HG03457 (cell line): ENCODE measurements around the gene PRSS21.

Experiments
- ATAC-seq: cut with Tn5 transposase; IDR thresholded peaks from one replicate; pipeline ENCODE4 v1.9.1; 2021; ENCODE audit warnings: moderate number of reproducible peaks; ENCODE audit not compliant: unreplicated experiment

The PRSS21 gene

DNA sequence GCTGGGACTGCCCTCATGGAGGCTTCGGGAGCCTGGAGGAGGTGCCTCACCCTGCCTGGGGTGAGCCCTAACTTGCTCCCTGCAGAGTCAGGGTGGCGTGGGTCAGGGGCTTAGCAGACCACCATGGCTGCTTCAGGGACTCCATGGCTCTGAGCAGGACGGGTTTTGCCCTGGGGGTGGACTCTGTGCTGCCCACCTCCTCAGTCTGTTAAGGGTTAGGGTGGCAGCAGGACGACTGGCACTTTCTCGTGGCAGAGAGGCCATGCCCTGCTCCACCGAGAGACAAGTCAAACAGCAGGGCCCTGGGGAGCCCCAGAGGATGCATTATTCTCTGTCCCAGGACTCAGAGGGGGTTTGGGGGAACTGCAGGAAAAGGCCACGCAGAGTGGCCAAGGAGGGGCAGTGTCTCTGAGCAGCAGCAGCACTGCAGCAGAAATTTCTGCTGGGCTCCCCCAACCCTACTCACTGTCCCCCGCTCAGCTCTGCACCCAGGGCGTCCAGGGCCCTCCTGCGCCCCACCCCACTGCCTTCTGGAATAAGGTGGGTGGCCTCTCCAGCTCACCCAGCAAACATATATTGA, 42.7 kb downstream of the PRSS21 start:
- no peak for ATAC-seq

DNA sequence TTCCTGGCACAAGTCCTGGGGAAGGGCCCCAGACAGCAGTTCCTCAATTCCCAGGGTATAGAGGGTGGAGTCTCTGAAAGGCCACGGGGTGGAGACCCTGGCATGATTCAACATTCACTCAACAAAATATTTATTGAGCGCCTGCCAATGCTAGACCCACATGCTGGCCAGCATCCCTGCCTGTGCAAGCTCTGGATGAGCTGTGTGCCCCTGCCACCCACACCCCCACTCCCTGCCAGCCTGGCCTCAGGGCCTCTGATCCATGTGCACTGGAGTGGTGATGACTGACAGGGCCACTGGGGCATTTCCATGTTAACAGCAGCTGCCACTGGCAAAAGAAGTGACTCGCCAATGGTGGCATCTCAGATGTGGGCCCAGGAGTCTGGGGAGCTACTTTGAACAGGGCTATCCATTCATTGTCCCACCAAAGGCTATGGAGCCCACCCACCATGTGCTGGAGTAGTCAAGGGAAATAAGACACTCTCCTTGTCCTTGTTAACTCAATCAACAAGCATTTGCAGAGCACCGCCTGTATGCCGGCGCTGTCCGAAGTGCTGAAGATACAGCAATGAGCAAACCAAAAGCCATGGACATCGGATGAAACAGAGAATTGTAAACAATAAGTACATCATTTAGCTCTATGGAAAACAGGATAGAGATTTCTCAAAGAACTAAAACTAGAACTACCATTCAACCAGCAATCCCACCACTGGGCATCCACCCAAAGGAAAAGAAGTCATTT, 44.0 kb downstream of the PRSS21 start:
- no peak for ATAC-seq

DNA sequence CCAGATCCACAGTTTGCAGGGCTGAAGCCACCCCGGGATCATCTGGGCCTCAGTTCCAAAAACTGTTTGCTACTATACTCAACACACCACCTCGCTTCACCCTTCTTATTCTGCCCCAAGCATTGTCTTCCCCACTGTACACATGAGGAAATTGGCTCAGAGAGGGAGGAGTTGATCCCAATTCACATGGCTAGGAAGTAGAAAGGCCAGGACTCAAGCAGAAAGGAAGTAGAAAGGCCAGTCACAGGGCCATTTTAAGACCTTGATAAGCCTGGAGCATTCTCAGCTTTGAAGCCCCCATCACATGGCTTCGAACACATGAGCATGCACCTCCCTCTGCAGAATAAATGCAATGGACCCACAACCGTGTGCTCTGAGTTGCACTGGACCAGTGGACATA, 48.6 kb downstream of the PRSS21 start:
- no peak for ATAC-seq

DNA sequence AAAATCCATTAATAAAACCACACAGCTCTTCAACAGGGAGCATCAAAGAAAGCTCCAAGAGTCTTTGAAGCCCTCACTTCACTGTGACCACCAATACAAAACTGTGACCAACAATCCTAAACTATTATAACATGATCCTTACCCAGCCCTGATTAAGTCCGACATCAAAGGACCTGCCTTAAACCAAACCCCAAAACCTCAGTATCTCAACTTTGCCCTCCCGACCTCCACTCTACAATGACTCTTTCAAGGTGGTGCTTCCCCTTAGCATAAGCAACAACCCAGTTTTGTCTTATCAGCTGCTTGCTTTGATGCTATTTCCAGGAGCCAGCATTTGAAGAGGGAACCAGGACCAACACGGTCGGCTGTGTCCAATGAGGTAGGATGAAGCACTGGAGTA, 49.4 kb downstream of the PRSS21 start:
- ATAC-seq, result no peak

DNA sequence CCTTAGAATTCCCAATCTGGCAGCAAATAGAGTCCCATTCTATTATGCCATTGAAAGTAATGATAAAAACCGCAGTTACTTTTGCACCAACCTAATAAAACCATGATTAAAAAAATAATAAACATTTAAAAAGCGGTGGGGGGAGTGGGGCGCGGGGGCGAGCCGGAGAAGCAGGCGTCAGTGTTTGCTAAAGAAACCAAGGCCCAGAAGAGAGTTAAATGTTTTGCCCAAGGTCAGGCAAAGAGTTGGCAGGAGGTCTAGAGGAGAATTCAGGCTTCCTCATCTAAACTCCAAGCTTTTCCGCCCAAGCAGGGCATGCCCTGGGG, 50.6 kb downstream of the PRSS21 start:
- peak; percentile 10 for ATAC-seq

DNA sequence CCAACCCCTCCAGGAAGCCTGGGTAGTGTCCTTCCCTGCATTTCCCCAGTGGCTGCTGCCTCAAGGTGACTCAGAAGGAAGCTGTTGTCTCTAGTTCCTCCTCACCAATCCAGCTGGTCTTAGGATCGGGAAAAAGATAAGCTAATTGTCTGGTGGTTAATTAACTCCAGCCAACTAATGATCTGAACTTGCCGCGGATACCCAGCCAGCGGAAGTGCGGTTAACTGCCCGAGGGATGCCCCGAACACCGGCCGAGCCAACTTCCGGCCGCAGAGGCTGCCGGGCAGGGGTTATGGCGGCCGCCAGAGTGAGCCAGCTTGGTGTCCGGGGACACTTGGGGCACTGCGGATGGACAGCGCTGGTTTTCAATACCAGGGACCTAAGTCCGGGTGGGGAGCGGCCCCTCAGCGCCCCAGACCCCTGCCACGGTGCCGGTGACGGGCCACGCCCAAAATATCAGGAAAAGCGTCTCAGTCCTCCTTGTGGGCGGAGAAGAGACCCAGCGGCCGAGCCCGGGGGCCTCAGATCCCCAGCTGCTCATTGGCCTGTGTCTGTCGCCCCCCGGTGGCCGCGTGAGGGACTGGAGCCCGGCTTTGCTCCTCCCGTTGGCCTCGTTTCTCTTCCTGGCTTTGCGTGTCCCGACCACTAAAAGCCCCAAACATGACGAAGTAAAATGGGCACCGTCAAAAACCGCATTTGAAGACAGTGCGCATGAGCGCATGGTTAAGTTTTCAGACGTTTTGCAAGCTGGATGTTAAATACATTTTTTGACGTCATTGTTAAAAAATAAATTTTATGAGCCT, 51.2 kb downstream of the PRSS21 start:
- peak; percentile 64 for ATAC-seq
